Endodermal cell (in vitro differentiated cells): Measurements from ENCODE around the gene SLC6A20. TPM values are rescaled to one million over a fixed set of nuclear protein-coding genes. Genes with fewer than 3 reads are reported as not detected.

Experiments used
- DNase-seq: peaks from one replicate; pipeline ENCODE4 v3.0.0-alpha.2; 2017
- H3K27ac ChIP-seq: 2 replicates; pipeline ENCODE4 v1.5.1; 2013; ENCODE audit warnings: mild to moderate bottlenecking, low read depth, low read length, moderate library complexity
- H3K27me3 ChIP-seq: 2 replicates; pipeline ENCODE4 v1.6.1; 2013; ENCODE audit warnings: mild to moderate bottlenecking, low read length, moderate library complexity; ENCODE audit not compliant: insufficient read depth, control insufficient read depth, poor library complexity, severe bottlenecking
- H3K36me3 ChIP-seq: 2 replicates; pipeline ENCODE4 v1.7.0; 2013; ENCODE audit warnings: mild to moderate bottlenecking, low read length, moderate library complexity; ENCODE audit not compliant: control insufficient read depth, insufficient read depth
- H3K4me1 ChIP-seq: one replicate; pipeline ENCODE4 v1.7.0; 2013; ENCODE audit warnings: low read length; ENCODE audit not compliant: control insufficient read depth, insufficient read depth
- H3K4me3 ChIP-seq: 2 replicates; pipeline ENCODE4 v1.5.1; 2013; ENCODE audit warnings: mild to moderate bottlenecking, low read length, moderate library complexity
- H3K9ac ChIP-seq: 2 replicates; pipeline ENCODE4 v1.6.1; 2013; ENCODE audit warnings: mild to moderate bottlenecking, low read length, moderate library complexity; ENCODE audit not compliant: poor library complexity, severe bottlenecking; ENCODE audit errors: extremely low read depth
- H3K9me3 ChIP-seq: 2 replicates; pipeline ENCODE4 v1.6.1; 2013; ENCODE audit warnings: mild to moderate bottlenecking, low read length, moderate library complexity; ENCODE audit not compliant: control insufficient read depth
- H3K27ac Mint-ChIP-seq: 2 replicates; pipeline ENCODE4 v1.8.0; 2020; ENCODE audit warnings: mixed read lengths
- H3K27me3 Mint-ChIP-seq: 2 replicates; pipeline ENCODE4 v1.8.0; 2021; ENCODE audit warnings: mild to moderate bottlenecking, mixed read lengths; ENCODE audit not compliant: insufficient read depth
- H3K36me3 Mint-ChIP-seq: 2 replicates; pipeline ENCODE4 v1.8.0; 2020; ENCODE audit warnings: low read depth, mixed read lengths
- H3K4me1 Mint-ChIP-seq: 2 replicates; pipeline ENCODE4 v1.8.0; 2020; ENCODE audit warnings: mixed read lengths
- H3K4me3 Mint-ChIP-seq: 2 replicates; pipeline ENCODE4 v1.8.0; 2020; ENCODE audit warnings: mild to moderate bottlenecking, moderate library complexity, mixed read lengths
- H3K9me3 Mint-ChIP-seq: 2 replicates; pipeline ENCODE4 v1.8.0; 2020; ENCODE audit warnings: mild to moderate bottlenecking, mixed read lengths
- WGBS, 2 experiments: methylation state at CpG; one replicate each; pipeline versions ENCODE4 v1.1.5 to v1.1.7; 2013; ENCODE audit warnings: missing lambda C conversion rate in 2 of 2, mixed read lengths in 1 of 2; ENCODE audit not compliant: insufficient coverage in 1 of 2, insufficient read length in 1 of 2; 5-methylcytosine and 5-hydroxymethylcytosine counted together
- total RNA-seq, 2 donors: library from RNA; stranded (reverse); fragmentation: NEBNext Ultra II Directional in 1 of 2; extraction: Animal tissue kit (Norgen Biotek cat#: 25700) in 1 of 2; gene quantifications; 2 replicates in 1 of 2; 3 replicates in 1 of 2; pipeline ENCODE4 v1.2.1, GENCODE V29; 2021
- TF ChIP-seq, protein P1 (sequence below): fragments of 200-600 bp; sonication (generic); conservative IDR thresholded peaks from 2 replicates; pipeline ENCODE4 v1.5.0; 2021; ENCODE audit warnings: antibody characterized with exemption, mild to moderate bottlenecking

Gene SLC6A20
- total RNA-seq, 2 donors from 2014 or later = 0.29 to 1.5 TPM

GRCh38 chr3:45832699-45833098 lies 36.4 kb upstream of the SLC6A20 start:
- Mint-ChIP-seq H3K27me3 (no peaks in the 10 kb centered on the region), H3K36me3 (peaks cover 33% of the 10 kb centered on the region), H3K4me3 (no peak overlapping the region), H3K27ac (no peak overlapping the region), H3K4me1 (no peaks in the 10 kb centered on the region), H3K9me3 (no peaks in the 10 kb centered on the region)
- DNase-seq = peak; percentile 58
- Histone ChIP-seq H3K4me3 (no peak overlapping the region), H3K9ac (no peak overlapping the region), H3K27me3 (no peaks in the 10 kb centered on the region), H3K36me3 (peaks cover 37% of the 10 kb centered on the region), H3K4me1 (no peaks in the 10 kb centered on the region), H3K27ac (no peak overlapping the region), H3K9me3 (no peaks in the 10 kb centered on the region)
- whole genome bisulfite sequencing, 2 experiments = 88 to 95% methylated on average over 5 of the region's 5 CpGs
- TF ChIP-seq, protein P1, sequence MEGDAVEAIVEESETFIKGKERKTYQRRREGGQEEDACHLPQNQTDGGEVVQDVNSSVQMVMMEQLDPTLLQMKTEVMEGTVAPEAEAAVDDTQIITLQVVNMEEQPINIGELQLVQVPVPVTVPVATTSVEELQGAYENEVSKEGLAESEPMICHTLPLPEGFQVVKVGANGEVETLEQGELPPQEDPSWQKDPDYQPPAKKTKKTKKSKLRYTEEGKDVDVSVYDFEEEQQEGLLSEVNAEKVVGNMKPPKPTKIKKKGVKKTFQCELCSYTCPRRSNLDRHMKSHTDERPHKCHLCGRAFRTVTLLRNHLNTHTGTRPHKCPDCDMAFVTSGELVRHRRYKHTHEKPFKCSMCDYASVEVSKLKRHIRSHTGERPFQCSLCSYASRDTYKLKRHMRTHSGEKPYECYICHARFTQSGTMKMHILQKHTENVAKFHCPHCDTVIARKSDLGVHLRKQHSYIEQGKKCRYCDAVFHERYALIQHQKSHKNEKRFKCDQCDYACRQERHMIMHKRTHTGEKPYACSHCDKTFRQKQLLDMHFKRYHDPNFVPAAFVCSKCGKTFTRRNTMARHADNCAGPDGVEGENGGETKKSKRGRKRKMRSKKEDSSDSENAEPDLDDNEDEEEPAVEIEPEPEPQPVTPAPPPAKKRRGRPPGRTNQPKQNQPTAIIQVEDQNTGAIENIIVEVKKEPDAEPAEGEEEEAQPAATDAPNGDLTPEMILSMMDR = peak; percentile 84

- no peaks in the 10 kb centered on the region for H3K4me1 Mint-ChIP-seq
- Histone ChIP-seq H3K9me3 (no peaks in the 10 kb centered on the region), H3K9ac (no peak overlapping the region), H3K27ac (no peak overlapping the region), H3K36me3 (peaks cover 55% of the 10 kb centered on the region), H3K4me1 (no peaks in the 10 kb centered on the region), H3K27me3 (no peaks in the 10 kb centered on the region), H3K4me3 (no peak overlapping the region)
- no peaks in the 10 kb centered on the region for H3K27me3 Mint-ChIP-seq
- TF ChIP-seq, protein P1 = no peak
- H3K4me3 Mint-ChIP-seq = no peak overlapping the region
- 95 to 100% methylated on average over 5 of the region's 5 CpGs for WGBS, 2 experiments
- no peak for DNase-seq
- no peaks in the 10 kb centered on the region for H3K9me3 Mint-ChIP-seq
- H3K36me3 Mint-ChIP-seq = peaks cover 25% of the 10 kb centered on the region
- H3K27ac Mint-ChIP-seq = no peak overlapping the region
These were observed 33.8 kb upstream of the SLC6A20 start for GRCh38 chr3:45830121-45830520.

DNA sequence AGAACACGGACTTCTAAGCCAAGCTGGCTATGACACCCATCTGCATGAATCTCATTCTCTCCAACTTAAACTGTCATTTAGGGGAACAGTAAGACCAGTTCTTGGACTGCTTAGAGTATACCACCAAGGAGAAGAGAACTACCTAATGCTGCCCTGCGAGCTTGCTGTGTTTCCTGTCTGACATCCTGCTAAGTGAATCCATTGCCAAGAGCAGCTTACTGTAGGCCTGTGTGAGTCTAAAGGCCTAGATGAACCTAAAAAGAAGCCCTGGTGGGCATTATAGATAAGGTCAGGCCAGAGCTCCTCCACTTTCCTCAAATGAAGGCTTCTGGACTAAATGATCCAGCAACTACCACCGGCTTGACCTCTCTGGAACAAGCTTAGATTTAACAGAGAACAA lies 30.6 kb upstream of the SLC6A20 start:
- no peaks in the 10 kb centered on the region for H3K4me1 Mint-ChIP-seq
- WGBS, 2 experiments = 90 to 95% methylated on average over 2 to 3 of the region's 3 CpGs
- no peak overlapping the region for H3K9ac ChIP-seq

More for the DNA sequence above, 30.6 kb upstream of the SLC6A20 start:
- no peak overlapping the region for H3K4me3 ChIP-seq
- H3K27me3 Mint-ChIP-seq = no peaks in the 10 kb centered on the region
- H3K27ac ChIP-seq = no peak overlapping the region
- no peak for DNase-seq
- no peak overlapping the region for H3K4me3 Mint-ChIP-seq
- peaks cover 48% of the 10 kb centered on the region for H3K36me3 ChIP-seq
- no peaks in the 10 kb centered on the region for H3K9me3 Mint-ChIP-seq
- TF ChIP-seq, protein P1 = no peak
- H3K27me3 ChIP-seq = no peaks in the 10 kb centered on the region
- H3K9me3 ChIP-seq = no peaks in the 10 kb centered on the region
- peaks cover 23% of the 10 kb centered on the region for H3K36me3 Mint-ChIP-seq
- H3K4me1 ChIP-seq = no peaks in the 10 kb centered on the region
- H3K27ac Mint-ChIP-seq = no peak overlapping the region
